ENCODE measurements around the gene CAST.

- TF ChIP-seq POLR2A (IDR thresholded peaks at IDR 0.05; ENCODE audit: low read length) (no peak), GATA1 (IDR thresholded peaks at IDR 0.05; ENCODE audit: low read depth, low read length) (no peak)
Measured at GRCh38 chr5:96725257-96725656, 63.1 kb downstream of the CAST start.

Measured in erythroblast (primary cell).